HepG2 (cell line): ENCODE measurements around the gene BEGAIN. TPM values are rescaled to one million over a fixed set of nuclear protein-coding genes. Genes with fewer than 3 reads are reported as not detected.

Experiments
- ATAC-seq: fragments of 200-7000 bp; cut with Tn5 transposase; 3 replicates; pipeline ENCODE4 v1.9.1; 2020; ENCODE audit warnings: mild to moderate bottlenecking, moderate library complexity
- BruUV-seq: library from RNA; stranded (reverse); fragments of 400-500 nt; replicated peaks from 2 replicates; lab custom pipeline; 2021; lab: Mats Ljungman, UMichigan
- CTCF ChIA-PET: fragments of 300-600 bp; formaldehyde crosslinking; extraction: SDS; loops from one replicate; lab custom pipeline; 2021; ENCODE audit warnings: low total read pairs, inconsistent platforms, low intra/inter-chr PET ratio; lab: Yijun Ruan, JAX
- POLR2A ChIA-PET: fragments of 350-600 bp; sonication (Branson Sonifier 250); formaldehyde crosslinking; loops from one replicate; lab custom pipeline; 2020; ENCODE audit warnings: antibody characterized with exemption, inconsistent platforms; lab: Yijun Ruan, JAX
- DNase-seq: peaks from one replicate; pipeline ENCODE4 v3.0.0-alpha.2; 2015; ENCODE audit warnings: low spot score
- FAIRE-seq: peaks from 3 replicates; lab custom pipeline; 2011; peaks lifted over from hg19 to GRCh38; lab: Jason Lieb, UNC
- H2AFZ ChIP-seq: one replicate; pipeline ENCODE4 v1.6.1; 2011; ENCODE audit warnings: low read length, inconsistent platforms
- H3K27ac ChIP-seq: fragments of 300-600 bp; 3 replicates; pipeline ENCODE4 v1.8.0; 2011; ENCODE audit warnings: mixed run types, mild to moderate bottlenecking, mixed read lengths, low read length, inconsistent platforms; ENCODE audit not compliant: insufficient read depth; ENCODE audit errors: extremely low read length
- H3K27me3 ChIP-seq, 2 experiments: fragments of 200-600 bp in 1 of 2; 2 replicates in 1 of 2; 3 replicates in 1 of 2; pipeline versions ENCODE4 v1.6.0 to v1.8.0; 2011; ENCODE audit warnings: low read length in 2 of 2, mild to moderate bottlenecking in 2 of 2, moderate library complexity in 2 of 2, inconsistent platforms in 1 of 2; ENCODE audit not compliant: insufficient read depth in 2 of 2, control insufficient read depth in 1 of 2
- H3K36me3 ChIP-seq, 2 experiments: fragments of 200-600 bp in 1 of 2; replicated peaks in 1 of 2; 2 replicates in 1 of 2; 3 replicates in 1 of 2; pipeline versions ENCODE4 v1.5.1 to v1.8.0; 2011; ENCODE audit warnings: low read length in 2 of 2, inconsistent platforms in 1 of 2; ENCODE audit not compliant: insufficient read depth in 2 of 2, control insufficient read depth in 1 of 2
- H3K4me1 ChIP-seq: 2 replicates; pipeline ENCODE4 v1.5.1; 2012; ENCODE audit warnings: low read length, inconsistent platforms; ENCODE audit not compliant: insufficient read depth
- H3K4me2 ChIP-seq: 2 replicates; pipeline ENCODE4 v1.6.0; 2011; ENCODE audit warnings: low read depth, low read length, inconsistent platforms
- H3K4me3 ChIP-seq, 3 experiments: fragments of 200-600 bp in 1 of 3; sonication (generic), shearing (Covaris generic) in 1 of 3; replicated peaks in 1 of 3; 2 replicates each; pipeline ENCODE4 v1.5.1; 2011 to 2016; ENCODE audit warnings: low read length in 3 of 3, inconsistent platforms in 2 of 3, low read depth in 2 of 3, mild to moderate bottlenecking in 2 of 3, control low read depth in 1 of 3, mixed read lengths in 1 of 3; ENCODE audit not compliant: insufficient read depth in 1 of 3
- H3K79me2 ChIP-seq: one replicate; pipeline ENCODE4 v1.6.1; 2011; ENCODE audit warnings: low read length, inconsistent platforms; ENCODE audit not compliant: insufficient read depth
- H3K9ac ChIP-seq: 2 replicates; pipeline ENCODE4 v1.6.0; 2011; ENCODE audit warnings: mild to moderate bottlenecking, low read depth, low read length, inconsistent platforms; ENCODE audit not compliant: insufficient read depth
- H3K9me3 ChIP-seq: 2 replicates; pipeline ENCODE4 v1.5.1; 2012; ENCODE audit warnings: mild to moderate bottlenecking, low read length
- H4K20me1 ChIP-seq: 2 replicates; pipeline ENCODE4 v1.6.0; 2011; ENCODE audit warnings: inconsistent platforms, mild to moderate bottlenecking, low read length, moderate library complexity; ENCODE audit not compliant: insufficient read depth
- ATF7 ChIP-seq, 2 experiments: fragments of 450-650 bp in 1 of 2; sonication (generic) in 1 of 2; formaldehyde crosslinking in 1 of 2; IDR thresholded peaks; 2 replicates each; pipeline versions ENCODE4 v1.4.0 to v1.6.1; 2016 to 2020; ENCODE audit warnings: antibody characterized with exemption in 1 of 2, mild to moderate bottlenecking in 1 of 2, missing genetic modification reagents in 1 of 2
- HDAC2 ChIP-seq: sonication (generic); formaldehyde crosslinking; IDR thresholded peaks from 2 replicates; pipeline ENCODE4 v1.4.0; 2020; ENCODE audit warnings: missing genetic modification reagents
- PATZ1 ChIP-seq: sonication (generic); formaldehyde crosslinking; IDR thresholded peaks from 2 replicates; pipeline ENCODE4 v1.4.0; 2020; ENCODE audit warnings: missing genetic modification reagents
- SIX4 ChIP-seq: sonication (generic); formaldehyde crosslinking; IDR thresholded peaks from 2 replicates; pipeline ENCODE4 v1.4.0; 2020; ENCODE audit warnings: missing genetic modification reagents
- TOPORS ChIP-seq: sonication (generic); formaldehyde crosslinking; IDR thresholded peaks from 2 replicates; pipeline ENCODE4 v1.8.0; 2023; ENCODE audit warnings: mild to moderate bottlenecking, missing genetic modification reagents
- ZGPAT ChIP-seq: IDR thresholded peaks from 2 replicates; pipeline ENCODE4 v1.6.1; 2016; ENCODE audit warnings: mild to moderate bottlenecking
- ZKSCAN1 ChIP-seq: fragments of 150-350 bp; IDR thresholded peaks from 2 replicates; pipeline ENCODE4 v1.6.1; 2014; ENCODE audit warnings: low read length
- ZNF124 ChIP-seq: sonication (generic); formaldehyde crosslinking; IDR thresholded peaks from 2 replicates; pipeline ENCODE4 v1.4.0; 2020; ENCODE audit warnings: missing genetic modification reagents
- ZNF382 ChIP-seq: sonication (generic); formaldehyde crosslinking; IDR thresholded peaks from 2 replicates; pipeline ENCODE4 v1.5.0; 2020; ENCODE audit warnings: missing genetic modification reagents, mild to moderate bottlenecking, borderline replicate concordance
- ZNF574 ChIP-seq: sonication (generic); formaldehyde crosslinking; IDR thresholded peaks from 2 replicates; pipeline ENCODE4 v1.4.0; 2020; ENCODE audit warnings: missing genetic modification reagents
- ZNF737 ChIP-seq: sonication (generic); formaldehyde crosslinking; IDR thresholded peaks from 2 replicates; pipeline ENCODE4 v1.5.0; 2020; ENCODE audit warnings: missing genetic modification reagents, mild to moderate bottlenecking, borderline replicate concordance
- ZNF781 ChIP-seq: sonication (generic); formaldehyde crosslinking; IDR thresholded peaks from 2 replicates; pipeline ENCODE4 v1.5.1; 2020; ENCODE audit warnings: borderline replicate concordance, mild to moderate bottlenecking, missing genetic modification reagents; ENCODE audit errors: not compliant biosample characterization
- ZNF792 ChIP-seq: IDR thresholded peaks from 2 replicates; pipeline ENCODE4 v1.6.1; 2016
- ZNF879 ChIP-seq: sonication (generic); formaldehyde crosslinking; IDR thresholded peaks from 2 replicates; pipeline ENCODE4 v1.8.1; 2023; ENCODE audit warnings: missing genetic modification reagents
- WGBS: methylation state at CpG from one replicate; pipeline ENCODE4 v1.1.6; 2017; ENCODE audit warnings: low lambda C conversion rate; 5-methylcytosine and 5-hydroxymethylcytosine counted together
- in situ Hi-C: cut with HindIII; loops from 2 replicates; pipeline ENCODE4 v1.10.0; 2017; ENCODE audit warnings: low pct_unique_long_range_greater_than_20kb; ENCODE audit not compliant: extremely low pct_ligation_motif_present
- intact Hi-C: fragments of 100-400 bp; cut with micrococcal nuclease; formaldehyde crosslinking; loops from one replicate; pipeline ENCODE4 v1.10.0; 2022; ENCODE audit not compliant: unreplicated experiment
- polyA plus RNA-seq, 8 experiments: library from polyadenylated mRNA; depleted of rRNA in 3 of 8; stranded (reverse) in 7 of 8; unstranded in 1 of 8; fragments of >200 nt; fragmentation: Illumina TruSeq in 4 of 8; extraction: Trizol in 4 of 8; gene quantifications; 2 replicates each; pipeline versions ENCODE4 v1.2.1 to v1.2.3, GENCODE V29; 2011 to 2016; ENCODE audit warnings: low read depth in 4 of 8, missing spikeins in 1 of 8, mixed read lengths in 1 of 8; ENCODE audit not compliant: insufficient read depth in 1 of 8
- total RNA-seq, 5 experiments: library from RNA; depleted of rRNA; stranded (reverse); fragments of >200 nt; fragmentation: Illumina TruSeq; extraction: Trizol; gene quantifications; 2 replicates each; pipeline ENCODE4 v1.2.3, GENCODE V29; 2016; ENCODE audit warnings: low read depth in 1 of 5

BEGAIN gene
- total and polyA plus RNA-seq, 2 of the 13 experiments (the other 11 are each of a cell fraction or from before 2014, with no cell fraction given) = not detected

- Histone ChIP-seq H3K36me3 (no peaks in the 10 kb centered on the region), H3K4me3 (no peak overlapping the region), H3K4me1 (no peaks in the 10 kb centered on the region), H3K9me3 (no peaks in the 10 kb centered on the region), H2AFZ (no peak overlapping the region), H4K20me1 (no peaks in the 10 kb centered on the region), H3K27me3 (peaks cover 17 to 87% of the 10 kb centered on the region in 2 experiments), H3K4me2 (no peak overlapping the region), H3K27ac (no peak overlapping the region), H3K9ac (no peak overlapping the region), H3K79me2 (no peaks in the 10 kb centered on the region)
- CTCF ChIA-PET = no interaction called here
- DNase-seq (no peak), ATAC-seq (no peak), FAIRE-seq (no peak)
- no TSS peak for BruUV-seq
- TF ChIP-seq ZGPAT (CRISPR knock-in tag) (no peak), ZNF574 (CRISPR knock-in tag) (no peak), HDAC2 (no peak), ZNF781 (CRISPR knock-in tag) (no peak), ATF7 (IDR thresholded peaks at IDR 0.05) (no peak), ATF7 (CRISPR knock-in tag; IDR thresholded peaks at IDR 0.05) (no peak), ZNF879 (CRISPR knock-in tag) (no peak), ZNF792 (CRISPR knock-in tag) (no peak), ZNF737 (CRISPR knock-in tag) (no peak), PATZ1 (CRISPR knock-in tag) (no peak), ZNF382 (no peak), SIX4 (CRISPR knock-in tag) (no peak), ZKSCAN1 (no peak), TOPORS (no peak), ZNF124 (CRISPR knock-in tag) (no peak)
- POLR2A ChIA-PET = no interaction called here
- WGBS = 11% methylated on average over 3 of the region's 7 CpGs
- intact Hi-C loops = no loop called here
- in situ Hi-C loops = no loop called here
Measured at GRCh38 chr14:100574642-100575031, 12.6 kb downstream of the BEGAIN start.
